Mucosa of descending colon (tissue), 3 donors: ENCODE data around the gene SH3PXD2B. TPM values are rescaled to one million over a fixed set of nuclear protein-coding genes. Genes with fewer than 3 reads are reported as not detected.
"Not testable (repeated sequence)": the region's sequence is repeated elsewhere in the genome, so short reads cannot be mapped to it uniquely, and the experiment has no call there.

Source experiments
- ATAC-seq: fragments of 200-7000 bp; cut with Tn5 transposase; one replicate; pipeline ENCODE4 v1.9.1; 2020; ENCODE audit warnings: mild to moderate bottlenecking, moderate library complexity
- DNase-seq, 3 donors: peaks; one replicate each; pipeline ENCODE4 v3.0.0-alpha.2; 2020
- H3K36me3 ChIP-seq: fragments of 200-600 bp; one replicate; pipeline ENCODE4 v1.8.0; 2021; ENCODE audit warnings: low read depth, mild to moderate bottlenecking
- H3K4me1 ChIP-seq: fragments of 200-600 bp; one replicate; pipeline ENCODE4 v1.8.0; 2021; ENCODE audit warnings: low read depth, mild to moderate bottlenecking
- H3K4me3 ChIP-seq: fragments of 200-600 bp; one replicate; pipeline ENCODE4 v1.8.0; 2021; ENCODE audit warnings: mild to moderate bottlenecking
- H3K9me3 ChIP-seq: fragments of 200-600 bp; one replicate; pipeline ENCODE4 v1.8.0; 2021; ENCODE audit warnings: mild to moderate bottlenecking
- CTCF ChIP-seq: fragments of 200-600 bp; IDR thresholded peaks from one replicate; pipeline ENCODE4 v1.8.0; 2022; ENCODE audit warnings: antibody characterized with exemption, mild to moderate bottlenecking
- intact Hi-C, 2 donors: fragments of 100-400 bp; cut with DNase I in 1 of 2; cut with micrococcal nuclease in 1 of 2; formaldehyde crosslinking; loops; one replicate each; pipeline versions ENCODE4 v1.11.0 to v1.11.1; 2022; cut with DNase I, micrococcal nuclease
- total RNA-seq, 3 donors: library from RNA; stranded (reverse); fragmentation: NEBNext Ultra II Directional in 2 of 3; extraction: Animal tissue kit (Norgen Biotek cat#: 25700) in 2 of 3; gene quantifications; one replicate each; pipeline versions ENCODE4 v1.2.1 to v1.2.4, GENCODE V29; 2021 to 2023
- donor health status: DM: no; HTN: no; CAD: no; lungs with moderate emphysema.
- donor health status: DM: no; HTN: no; CAD: no.
- donor health status: DM: no; HTN: yes; CAD: no.

SH3PXD2B gene
- total RNA-seq, 3 donors from 2014 or later = 5.4 to 28.7 (median 19.9) TPM

- peaks cover 9% of the 10 kb centered on the region for H3K9me3 ChIP-seq
- no peak overlapping the region for H3K4me3 ChIP-seq
- ATAC-seq = no peak
- no peak for DNase-seq
- no peaks in the 10 kb centered on the region for H3K4me1 ChIP-seq
- H3K36me3 ChIP-seq = no peaks in the 10 kb centered on the region
- TF ChIP-seq CTCF = no peak
- intact Hi-C loops = no loop called here
Observed at GRCh38 chr5:172399826-172400225, 54.5 kb downstream of the SH3PXD2B start.

GRCh38 chr5:172399336-172399735, 55.0 kb downstream of the SH3PXD2B start:
- ATAC-seq (no peak), DNase-seq (no peak)
- TF ChIP-seq CTCF = no peak
- no peaks in the 10 kb centered on the region for H3K36me3 ChIP-seq
- H3K9me3 ChIP-seq = peaks cover 9% of the 10 kb centered on the region
- intact Hi-C loops = no loop called here
- no peaks in the 10 kb centered on the region for H3K4me1 ChIP-seq
- H3K4me3 ChIP-seq = no peak overlapping the region

GRCh38 chr5:172398645-172399044, 55.7 kb downstream of the SH3PXD2B start:
- H3K4me3 ChIP-seq, ATAC-seq, H3K36me3 ChIP-seq, H3K9me3 ChIP-seq, intact Hi-C loops, H3K4me1 ChIP-seq, DNase-seq: not testable (repeated sequence)

GRCh38 chr5:172396994-172397393, 57.3 kb downstream of the SH3PXD2B start:
- ATAC-seq, H3K4me1 ChIP-seq, intact Hi-C loops, H3K9me3 ChIP-seq, DNase-seq, H3K4me3 ChIP-seq, H3K36me3 ChIP-seq: not testable (repeated sequence)

GRCh38 chr5:172396220-172396619, 58.1 kb downstream of the SH3PXD2B start:
- peaks cover 9% of the 10 kb centered on the region for H3K9me3 ChIP-seq
- H3K4me3 ChIP-seq = no peak overlapping the region
- H3K36me3 ChIP-seq = no peaks in the 10 kb centered on the region
- DNase-seq (no peak), ATAC-seq (no peak)
- intact Hi-C loops = no loop called here
- no peaks in the 10 kb centered on the region for H3K4me1 ChIP-seq
- TF ChIP-seq CTCF = no peak

- DNase-seq (no peak), ATAC-seq (no peak)
- intact Hi-C loops = no loop called here
- Histone ChIP-seq H3K4me1 (no peaks in the 10 kb centered on the region), H3K36me3 (no peaks in the 10 kb centered on the region), H3K9me3 (peaks cover 9% of the 10 kb centered on the region), H3K4me3 (no peak overlapping the region)
- no peak for TF ChIP-seq CTCF
Observed at GRCh38 chr5:172395483-172395882, 58.8 kb downstream of the SH3PXD2B start.

- no peak for TF ChIP-seq CTCF
- DNase-seq = no peak
- Histone ChIP-seq H3K4me1 (no peaks in the 10 kb centered on the region), H3K4me3 (no peak overlapping the region), H3K36me3 (no peaks in the 10 kb centered on the region), H3K9me3 (no peaks in the 10 kb centered on the region)
- ATAC-seq = no peak
- intact Hi-C loops = no loop called here
Observed at GRCh38 chr5:172389578-172390112, 64.7 kb downstream of the SH3PXD2B start.
